ENCODE data around the gene FAM193B.
"Not testable (repeated sequence)": the region's sequence is repeated elsewhere in the genome, so short reads cannot be mapped to it uniquely, and the experiment has no call there.

The FAM193B gene

GRCh38 chr5:177486256-177486655 is 68.1 kb downstream of the FAM193B start:
- no peak for DNase-seq (ENCODE audit: low read depth, low spot score)

GRCh38 chr5:177485753-177486152 is 68.6 kb downstream of the FAM193B start:
- DNase-seq (ENCODE audit: low read depth, low spot score) = not testable (repeated sequence)

- no peak for DNase-seq (ENCODE audit: low read depth, low spot score)
Measured at GRCh38 chr5:177484902-177485549, 69.3 kb downstream of the FAM193B start.

- no peak for DNase-seq (ENCODE audit: low read depth, low spot score)
Measured at GRCh38 chr5:177483994-177484901, 70.1 kb downstream of the FAM193B start.

GRCh38 chr5:177483042-177483441 is 71.3 kb downstream of the FAM193B start:
- DNase-seq (ENCODE audit: low read depth, low spot score) = no peak

GRCh38 chr5:177482359-177482795 is 72.0 kb downstream of the FAM193B start:
- DNase-seq (ENCODE audit: low read depth, low spot score) = no peak

- DNase-seq (ENCODE audit: low read depth, low spot score) = no peak
Measured at GRCh38 chr5:177479774-177480173, 74.6 kb downstream of the FAM193B start.

DNA sequence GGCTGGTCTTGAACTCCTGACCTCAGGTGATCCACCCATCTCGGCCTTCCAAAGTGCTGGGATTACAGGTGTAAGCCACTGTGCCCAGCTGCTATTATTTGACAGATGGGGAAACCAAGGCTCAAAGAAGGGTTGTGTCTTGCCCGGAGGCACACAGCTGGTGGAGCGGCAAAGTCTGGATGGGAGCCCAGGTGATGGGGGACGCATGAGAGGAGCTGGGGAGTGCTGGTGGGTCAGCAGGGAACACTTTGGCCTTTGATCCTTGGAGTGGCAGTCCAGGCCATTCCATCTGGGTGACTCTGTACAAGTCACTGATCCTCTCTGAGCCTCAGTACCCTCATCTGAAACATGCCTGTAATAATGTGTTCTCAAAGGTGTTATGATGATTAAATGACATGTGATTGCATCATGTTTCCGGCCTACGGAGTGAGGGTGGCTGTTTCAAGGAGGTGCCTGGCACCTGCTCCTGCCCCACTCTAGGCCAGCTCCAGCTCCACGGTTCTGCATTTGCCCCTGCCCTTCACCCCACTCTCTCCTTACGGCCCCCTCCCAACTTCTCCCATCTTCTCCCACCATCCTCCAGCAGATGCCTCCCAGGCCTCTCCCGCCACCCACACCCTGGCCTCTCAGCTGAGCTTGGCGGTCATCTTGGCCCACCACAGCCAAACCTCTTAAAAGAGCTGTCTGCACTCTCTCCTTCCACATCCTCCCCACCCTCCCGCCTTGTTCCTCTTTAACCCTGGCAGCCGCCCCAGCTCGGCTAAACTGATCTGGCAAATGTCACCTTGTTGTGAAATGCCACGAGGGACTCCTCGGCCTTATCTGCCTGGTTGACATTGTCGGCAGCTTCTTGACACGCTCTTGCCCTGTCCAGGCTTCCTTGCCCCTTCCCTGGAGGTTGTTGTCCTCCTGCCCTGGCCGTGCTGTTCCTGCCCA is 75.4 kb downstream of the FAM193B start:
- DNase-seq (ENCODE audit: low read depth, low spot score) = no peak

DNA sequence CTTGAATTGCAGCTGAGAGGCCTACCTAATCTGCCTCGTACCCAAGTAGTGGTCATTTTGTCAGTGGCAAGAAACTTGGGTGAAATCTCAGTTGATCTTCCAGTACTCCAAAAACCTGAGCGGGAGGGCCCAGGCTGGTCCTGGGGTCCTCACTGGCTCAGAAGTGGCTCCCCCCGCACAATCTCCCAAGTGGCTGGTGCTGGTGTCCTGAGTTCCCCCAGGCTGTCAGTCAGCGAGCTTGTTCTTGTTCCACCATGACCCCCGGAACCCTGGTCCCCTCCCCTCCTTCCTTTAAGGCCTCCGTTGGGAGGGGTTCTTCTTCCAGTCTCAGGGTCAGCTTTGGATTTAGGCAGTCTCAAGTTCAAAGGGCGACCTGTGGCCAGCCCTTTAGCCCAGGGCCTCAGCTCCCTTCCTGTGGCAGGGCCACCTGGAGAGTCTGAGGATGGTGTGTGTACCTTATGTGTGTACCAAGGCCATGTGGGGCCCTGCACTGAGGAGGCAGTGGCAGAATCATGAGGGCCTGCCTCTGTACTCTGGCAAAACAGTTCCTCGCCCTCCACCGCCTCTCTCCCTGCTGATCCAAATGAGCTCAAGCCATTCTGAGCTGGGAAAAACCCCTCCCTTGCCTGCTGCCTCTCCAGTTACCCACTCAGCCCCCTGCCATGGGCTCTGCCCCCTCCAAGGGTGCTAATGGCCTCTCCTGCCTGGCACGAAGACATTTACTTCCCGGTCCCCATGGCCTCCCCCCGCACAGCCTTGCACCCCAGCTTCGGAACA is 76.5 kb downstream of the FAM193B start:
- no peak for DNase-seq (ENCODE audit: low read depth, low spot score)

GRCh38 chr5:177476531-177477233 is 77.7 kb downstream of the FAM193B start:
- DNase-seq (ENCODE audit: low read depth, low spot score) = no peak

- DNase-seq (ENCODE audit: low read depth, low spot score) = no peak
Measured at GRCh38 chr5:177475563-177476427, 78.6 kb downstream of the FAM193B start.

GRCh38 chr5:177474846-177475562 is 79.4 kb downstream of the FAM193B start:
- DNase-seq (ENCODE audit: low read depth, low spot score) = no peak

- DNase-seq (ENCODE audit: low read depth, low spot score) = no peak
Measured at GRCh38 chr5:177474002-177474476, 80.3 kb downstream of the FAM193B start.

DNA sequence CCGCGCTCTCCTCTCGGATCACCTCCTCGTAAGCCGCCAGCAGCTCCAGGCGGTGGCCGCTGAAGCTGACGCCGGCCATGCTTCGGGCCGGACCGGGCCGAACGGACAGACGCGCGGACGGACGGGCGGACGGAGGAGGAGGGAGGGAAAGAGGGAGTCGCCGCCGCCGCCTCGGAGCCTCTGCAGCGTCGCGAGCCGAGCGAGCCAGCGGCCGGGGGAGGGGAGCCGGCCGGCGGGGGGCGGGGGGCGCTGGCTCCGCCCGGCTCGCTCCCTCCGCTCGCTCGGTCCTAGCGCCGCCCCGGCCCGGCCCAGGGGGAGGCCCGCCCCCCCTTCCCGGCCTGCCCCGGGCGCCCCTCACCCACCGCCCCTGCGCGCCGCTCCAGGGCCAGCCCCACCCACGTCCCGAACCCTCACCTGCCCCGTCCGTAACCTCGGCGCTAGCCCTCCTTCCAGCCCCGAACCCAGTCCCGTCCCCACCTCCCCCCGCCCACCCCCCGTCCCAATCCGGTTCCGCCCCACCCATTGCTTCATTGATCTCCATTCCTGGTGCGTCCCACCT is 80.8 kb downstream of the FAM193B start, which contains the start of gene DBN1:
Gene DBN1, minus strand, starts transcription at position 192 of the 559 bp plus-strand sequence. Its CDS starts 113 bp downstream, at position 79.
- no peak for DNase-seq (ENCODE audit: low read depth, low spot score)

DNA sequence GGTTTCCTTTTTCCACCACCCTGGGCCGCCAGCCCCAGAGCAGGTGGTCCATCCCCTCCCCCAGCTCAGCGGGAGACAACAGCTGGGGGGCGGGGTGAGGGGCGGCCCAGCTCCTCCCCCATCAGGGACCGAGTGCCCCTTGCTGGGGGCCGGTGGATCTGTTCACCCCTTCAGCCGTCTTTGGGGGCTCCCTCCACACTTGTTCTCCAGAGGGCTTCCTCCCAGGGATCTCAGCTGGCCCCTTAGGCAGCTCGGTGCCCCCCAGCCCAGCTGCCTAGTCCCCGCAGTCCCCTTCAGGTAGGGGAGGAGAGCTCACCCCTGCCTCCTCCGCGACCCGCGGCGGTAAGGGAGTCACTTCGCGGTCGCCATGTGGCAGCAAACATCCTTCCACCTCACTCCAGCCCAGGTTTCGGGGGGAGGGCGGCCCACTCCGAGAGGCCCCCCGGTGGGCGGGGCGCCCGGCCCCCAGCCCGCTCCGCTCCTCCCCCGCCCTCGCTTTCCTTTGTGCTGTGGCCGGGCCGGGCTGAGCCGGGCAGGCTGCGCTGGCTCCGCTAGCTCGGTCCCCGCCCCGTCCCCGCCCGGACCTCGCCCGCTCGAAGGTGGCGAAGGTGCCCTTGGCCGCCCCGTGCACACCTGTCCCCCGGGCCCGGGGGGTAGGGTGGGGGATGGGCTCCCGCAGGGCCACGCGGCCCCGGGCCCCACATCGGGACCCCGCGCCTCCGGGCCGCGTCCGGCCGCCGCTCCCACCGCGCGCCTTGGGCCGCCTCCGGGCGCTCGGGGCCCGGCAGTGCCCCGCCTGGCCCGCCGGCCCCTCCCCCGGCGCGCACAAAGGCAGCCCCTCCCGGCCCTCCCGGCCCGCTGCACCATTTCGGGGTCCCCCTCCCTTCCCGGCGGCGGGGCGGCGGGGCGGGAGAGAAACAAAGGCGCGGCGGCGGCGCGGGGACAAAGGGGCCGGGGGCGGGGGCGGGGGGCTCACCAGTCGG is 81.6 kb downstream of the FAM193B start:
- DNase-seq (ENCODE audit: low read depth, low spot score) = peak; percentile 58

DNA sequence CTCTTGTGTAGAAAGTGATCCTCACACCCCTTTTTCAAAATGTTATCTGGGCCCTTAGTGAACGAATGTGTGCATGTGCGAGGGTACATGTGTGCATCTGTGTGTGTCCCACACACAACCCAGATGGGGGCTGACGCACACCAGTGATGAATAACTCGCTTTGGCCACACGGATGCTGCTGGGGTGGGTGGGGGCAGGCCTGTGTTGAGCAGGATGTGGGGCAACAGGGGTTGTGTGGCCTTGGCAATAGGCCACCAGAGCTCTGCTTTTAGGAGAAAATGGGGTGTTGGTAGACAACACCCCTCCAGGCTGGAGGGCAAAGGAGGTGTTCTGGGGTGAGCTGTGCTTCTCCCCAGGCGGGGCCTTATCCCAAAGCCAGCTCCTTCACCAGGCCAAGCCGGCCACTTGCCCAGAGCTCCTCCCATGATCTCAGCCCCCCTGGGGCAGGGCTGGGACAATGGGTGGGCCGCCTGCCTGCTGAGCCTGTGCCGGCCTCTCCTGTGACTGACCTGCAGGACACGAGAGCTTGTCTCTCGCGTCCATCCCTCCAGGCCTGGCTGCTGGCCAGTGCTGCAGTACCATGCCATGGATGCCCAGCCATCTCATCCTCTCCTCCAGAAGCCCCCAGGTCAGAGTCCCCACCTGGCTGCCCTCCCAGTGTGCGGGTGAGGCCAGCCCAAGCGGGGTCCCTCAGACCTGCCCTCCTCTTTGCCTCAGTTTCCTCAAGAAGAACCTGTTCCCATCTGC is 82.6 kb downstream of the FAM193B start:
- no peak for DNase-seq (ENCODE audit: low read depth, low spot score)

Data from activated naive CD8-positive, alpha-beta T cell treated with anti-CD3 and anti-CD28 coated beads, Interleukin-2, amount 50 U/mL, for 16 hours (primary cell).